ENCODE measurements around the gene MAGEA9B. TPM values are rescaled to one million over a fixed set of nuclear protein-coding genes. Genes with fewer than 3 reads are reported as not detected.
"Not testable (repeated sequence)": the region's sequence is repeated elsewhere in the genome, so short reads cannot be mapped to it uniquely, and the experiment has no call there.

Gene MAGEA9B
- total and polyA plus RNA-seq, 8 donors = not detected

DNA sequence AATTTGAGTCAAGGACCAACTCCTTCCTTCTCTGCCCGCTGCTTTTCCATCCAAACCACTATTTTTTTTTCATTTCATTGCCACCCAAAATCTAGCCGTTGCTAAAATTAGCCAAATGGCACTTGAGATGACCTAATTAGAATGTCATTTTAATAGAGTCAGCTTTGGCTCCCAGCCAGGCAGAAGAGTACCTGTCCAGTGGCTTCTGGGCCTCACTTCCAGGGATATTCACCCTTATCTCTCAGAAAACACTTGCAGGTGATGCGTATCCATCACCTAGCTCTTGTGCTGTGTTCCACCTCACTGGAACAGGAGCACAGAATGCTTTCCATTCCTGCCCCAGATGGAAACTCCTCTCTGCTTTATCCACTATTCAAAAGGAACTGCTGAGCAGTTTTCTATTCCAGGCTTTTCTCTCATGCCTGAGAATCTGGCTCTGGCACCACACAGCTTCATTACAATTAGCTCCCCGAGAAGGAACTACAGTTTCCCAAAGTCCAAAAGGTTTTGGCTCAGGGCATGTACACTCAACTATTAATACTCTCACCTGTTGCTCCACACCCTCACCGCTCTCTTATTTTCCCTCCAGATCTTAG, 18.5 kb downstream of the MAGEA9B start:
- Histone ChIP-seq H3K36me3 (no peaks in the 10 kb centered on the region), H3K27me3 (no peaks in the 10 kb centered on the region), H3K4me3 (no peak overlapping the region), H3K9me3 (peaks cover 0 to 3% (median 0%) of the 10 kb centered on the region in 4 donors), H3K27ac (no peak overlapping the region), H3K4me1 (no peaks in the 10 kb centered on the region)
- 77 to 95% (median 83%) methylated on average over 5 of the region's 5 CpGs; no CpG with 5 or more reads in 1 of the 5 donors for WGBS, 5 donors
- intact Hi-C loops (cut with DNase I; ENCODE audit: low total_unique reads) = no loop called here
- TF ChIP-seq POLR2A (IDR thresholded peaks at IDR 0.05) (no peak), POLR2AphosphoS5 (IDR thresholded peaks at IDR 0.05) (no peak)
- TF ChIP-seq, protein P1, sequence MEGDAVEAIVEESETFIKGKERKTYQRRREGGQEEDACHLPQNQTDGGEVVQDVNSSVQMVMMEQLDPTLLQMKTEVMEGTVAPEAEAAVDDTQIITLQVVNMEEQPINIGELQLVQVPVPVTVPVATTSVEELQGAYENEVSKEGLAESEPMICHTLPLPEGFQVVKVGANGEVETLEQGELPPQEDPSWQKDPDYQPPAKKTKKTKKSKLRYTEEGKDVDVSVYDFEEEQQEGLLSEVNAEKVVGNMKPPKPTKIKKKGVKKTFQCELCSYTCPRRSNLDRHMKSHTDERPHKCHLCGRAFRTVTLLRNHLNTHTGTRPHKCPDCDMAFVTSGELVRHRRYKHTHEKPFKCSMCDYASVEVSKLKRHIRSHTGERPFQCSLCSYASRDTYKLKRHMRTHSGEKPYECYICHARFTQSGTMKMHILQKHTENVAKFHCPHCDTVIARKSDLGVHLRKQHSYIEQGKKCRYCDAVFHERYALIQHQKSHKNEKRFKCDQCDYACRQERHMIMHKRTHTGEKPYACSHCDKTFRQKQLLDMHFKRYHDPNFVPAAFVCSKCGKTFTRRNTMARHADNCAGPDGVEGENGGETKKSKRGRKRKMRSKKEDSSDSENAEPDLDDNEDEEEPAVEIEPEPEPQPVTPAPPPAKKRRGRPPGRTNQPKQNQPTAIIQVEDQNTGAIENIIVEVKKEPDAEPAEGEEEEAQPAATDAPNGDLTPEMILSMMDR (IDR thresholded peaks at IDR 0.05) = no peak
- DNase-seq = no peak

DNA sequence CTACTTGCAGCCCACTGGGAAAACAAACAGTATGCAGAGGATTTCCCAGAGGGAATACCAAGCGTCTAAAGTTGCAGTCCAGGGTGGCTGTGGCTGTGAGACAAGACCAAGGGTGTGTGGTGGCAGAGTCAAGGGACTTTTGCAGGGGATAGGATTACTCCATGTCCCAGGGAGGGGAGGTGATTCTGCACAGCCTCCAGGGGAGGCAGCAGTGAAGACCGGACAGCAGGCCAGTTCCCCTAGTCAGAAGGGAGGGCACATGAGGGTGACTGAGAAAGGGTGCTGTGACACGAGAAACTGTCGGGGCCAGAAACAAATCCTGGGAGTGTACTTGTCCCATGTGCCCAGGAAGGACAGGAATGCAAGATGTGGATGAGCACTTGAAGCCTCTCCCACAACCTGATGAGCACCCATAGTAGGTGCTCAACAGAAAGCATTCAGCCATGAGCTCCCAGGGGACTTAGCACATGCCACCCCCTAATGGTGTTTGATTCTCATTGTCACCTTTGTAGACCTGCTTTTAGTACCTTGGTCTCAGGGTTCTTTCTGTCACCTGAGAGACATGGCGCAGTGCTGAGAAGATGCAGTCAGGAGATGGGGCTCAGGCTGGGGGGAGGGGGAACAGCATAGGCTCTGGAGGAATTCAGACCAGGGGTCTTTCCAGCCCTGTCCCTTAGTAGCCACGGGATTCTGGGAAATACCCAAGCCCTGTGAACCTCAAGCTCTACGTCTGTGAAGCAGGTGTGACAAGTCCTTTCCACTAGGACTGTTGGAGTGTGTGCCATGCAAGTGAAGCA, 19.4 kb downstream of the MAGEA9B start:
- H3K27ac ChIP-seq = no peak overlapping the region
- no peaks in the 10 kb centered on the region for H3K36me3 ChIP-seq
- H3K4me1 ChIP-seq = no peaks in the 10 kb centered on the region
- no peaks in the 10 kb centered on the region for H3K27me3 ChIP-seq
- no peak for DNase-seq
- 67 to 85% (median 70%) methylated on average over 4 to 7 of the region's 7 CpGs; no CpG with 5 or more reads in 1 of the 5 donors for WGBS, 5 donors
- peaks cover 0 to 3% (median 0%) of the 10 kb centered on the region in 4 donors for H3K9me3 ChIP-seq
- TF ChIP-seq EP300 (IDR thresholded peaks at IDR 0.05) (no peak), POLR2A (IDR thresholded peaks at IDR 0.05) (no peak), POLR2AphosphoS5 (IDR thresholded peaks at IDR 0.05) (no peak)
- TF ChIP-seq, protein P1 (IDR thresholded peaks at IDR 0.05) = no peak
- no peak overlapping the region for H3K4me3 ChIP-seq
- intact Hi-C loops (cut with DNase I; ENCODE audit: low total_unique reads) = no loop called here

DNA sequence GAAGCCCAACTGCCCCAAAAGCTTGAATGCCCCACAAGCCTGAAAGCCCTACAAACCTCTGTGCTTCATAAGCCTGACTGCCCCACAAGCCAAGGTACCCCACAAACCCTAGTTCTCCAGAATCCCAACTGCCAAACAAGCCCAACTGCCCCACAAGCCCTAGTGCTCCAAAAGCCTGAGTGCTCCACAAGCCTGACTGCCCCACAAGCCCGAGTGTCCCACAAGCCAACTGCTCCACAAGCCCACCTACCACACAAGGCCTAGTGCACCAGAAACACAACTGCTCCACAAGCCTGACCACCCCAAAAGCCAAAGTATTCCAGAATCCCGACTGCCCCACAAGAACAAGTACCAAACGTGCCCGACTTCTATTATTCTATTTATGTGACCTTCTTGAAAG, 23.9 kb downstream of the MAGEA9B start:
- no peaks in the 10 kb centered on the region for H3K36me3 ChIP-seq
- intact Hi-C loops (cut with DNase I; ENCODE audit: low total_unique reads) = no loop called here
- H3K27me3 ChIP-seq = no peaks in the 10 kb centered on the region
- peaks cover 0 to 3% (median 0%) of the 10 kb centered on the region in 4 donors for H3K9me3 ChIP-seq
- TF ChIP-seq, protein P1 (IDR thresholded peaks at IDR 0.05) = no peak
- TF ChIP-seq POLR2AphosphoS5 (IDR thresholded peaks at IDR 0.05) = no peak
- no peak for TF ChIP-seq POLR2A (IDR thresholded peaks at IDR 0.05)
- no peak for TF ChIP-seq EP300 (IDR thresholded peaks at IDR 0.05)
- H3K27ac ChIP-seq = no peak overlapping the region
- H3K4me1 ChIP-seq = no peaks in the 10 kb centered on the region
- WGBS, 5 donors = 80 to 91% (median 84%) methylated on average over 1 to 4 of the region's 4 CpGs
- DNase-seq = no peak
- no peak overlapping the region for H3K4me3 ChIP-seq

DNA sequence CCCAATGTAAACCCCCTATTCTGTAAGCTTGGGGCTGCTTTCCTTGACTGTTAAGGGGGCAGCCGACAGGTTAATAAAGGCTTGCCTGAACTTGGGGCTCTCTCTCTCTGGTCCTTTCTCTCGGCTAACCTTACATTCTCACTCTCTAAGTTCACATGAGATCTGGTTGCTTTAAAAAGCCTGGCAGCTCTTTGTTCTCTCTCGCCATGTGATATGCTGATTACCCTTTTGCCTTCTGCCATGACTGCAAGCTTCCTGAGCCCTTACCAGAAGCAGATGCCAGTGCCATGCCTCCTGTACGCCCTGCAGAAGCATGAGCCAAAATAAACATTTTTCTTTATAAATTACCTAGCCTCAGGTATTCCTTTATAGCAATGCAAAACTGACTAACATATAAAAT, 32.0 kb downstream of the MAGEA9B start:
- intact Hi-C loops (cut with DNase I; ENCODE audit: low total_unique reads); H3K27ac ChIP-seq; H3K9me3 ChIP-seq; H3K4me1 ChIP-seq; H3K36me3 ChIP-seq; H3K27me3 ChIP-seq; H3K4me3 ChIP-seq; DNase-seq: not testable (repeated sequence)
- no CpG with 5 or more reads among the region's 4 CpGs for WGBS, 5 donors

DNA sequence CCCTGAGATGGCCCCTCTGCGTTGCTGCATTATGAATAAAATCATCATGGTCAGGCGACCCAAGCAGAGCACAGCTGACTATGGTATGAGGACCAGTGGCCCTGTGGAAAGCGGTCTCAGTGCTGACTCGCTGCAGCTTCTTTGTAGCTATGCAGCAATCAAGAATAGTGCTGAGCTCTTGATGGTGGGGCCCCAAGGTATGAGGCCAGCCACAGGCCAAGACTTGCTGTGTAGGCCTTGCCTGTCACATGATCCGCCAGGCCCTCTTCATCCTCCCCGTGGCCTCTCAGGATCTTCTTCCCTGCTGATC, 35.4 kb downstream of the MAGEA9B start:
- H3K4me3 ChIP-seq; H3K4me1 ChIP-seq; H3K27ac ChIP-seq; H3K9me3 ChIP-seq; intact Hi-C loops (cut with DNase I; ENCODE audit: low total_unique reads); H3K27me3 ChIP-seq; DNase-seq; H3K36me3 ChIP-seq: not testable (repeated sequence)
- 100% methylated on average over 2 of the region's 6 CpGs; no CpG with 5 or more reads in 4 of the 5 donors for WGBS, 5 donors

DNA sequence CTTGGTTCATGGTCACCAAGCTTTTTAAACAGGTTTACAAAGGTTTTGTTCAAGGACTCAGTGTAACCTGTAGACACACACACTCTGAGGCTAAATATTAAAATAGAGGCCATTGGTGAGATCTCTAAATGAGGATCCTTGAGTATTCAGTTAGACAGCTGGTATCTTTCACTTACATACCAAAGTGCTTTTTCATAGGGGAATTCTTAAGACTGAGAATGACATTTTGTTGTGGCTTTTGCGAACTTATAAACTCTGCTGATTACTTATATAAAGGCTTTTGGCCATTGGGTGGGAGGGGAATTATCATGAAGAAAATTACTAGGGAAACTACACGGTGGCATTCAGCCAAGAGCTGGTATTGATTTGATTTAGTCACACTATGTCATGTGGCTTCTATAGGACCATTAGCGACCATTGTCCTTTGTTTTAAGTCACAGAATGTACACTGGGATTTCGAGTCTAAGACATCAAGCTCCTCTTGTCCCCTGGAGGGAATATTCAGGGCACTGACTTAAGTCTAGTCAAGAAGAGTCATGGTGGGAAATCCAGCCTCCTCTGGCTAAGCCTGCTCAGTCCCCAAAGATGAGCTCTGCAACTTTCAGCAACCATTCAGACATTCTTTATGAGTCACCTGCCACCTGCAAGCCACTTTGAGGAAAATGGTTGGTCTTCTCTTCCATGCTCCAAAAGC, 35.9 kb downstream of the MAGEA9B start:
- H3K9me3 ChIP-seq; H3K36me3 ChIP-seq; H3K4me1 ChIP-seq; H3K27me3 ChIP-seq; H3K27ac ChIP-seq; H3K4me3 ChIP-seq; intact Hi-C loops (cut with DNase I; ENCODE audit: low total_unique reads); DNase-seq: not testable (repeated sequence)
- WGBS, 5 donors = no CpG with 5 or more reads among the region's 4 CpGs

DNA sequence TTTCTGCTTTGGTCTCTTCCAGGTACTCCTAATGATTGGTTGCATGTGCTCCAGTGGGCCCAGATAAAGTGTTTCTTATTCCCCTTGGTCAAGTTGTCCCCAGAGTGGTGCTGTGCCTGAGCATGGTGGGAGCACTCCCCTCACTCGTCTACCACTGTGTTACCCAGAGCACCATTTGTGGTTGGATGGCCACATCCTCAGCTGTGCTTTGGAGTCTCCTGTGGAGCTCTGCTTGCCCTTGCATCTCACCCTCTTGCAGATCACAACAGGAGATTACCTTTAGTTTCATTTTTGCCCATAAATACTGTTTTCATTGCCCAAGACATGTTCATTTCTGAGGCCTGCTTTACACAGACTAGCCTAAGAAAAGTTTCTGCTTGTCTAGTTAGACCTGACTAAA, 36.8 kb downstream of the MAGEA9B start:
- intact Hi-C loops (cut with DNase I; ENCODE audit: low total_unique reads); H3K9me3 ChIP-seq; H3K27ac ChIP-seq; H3K36me3 ChIP-seq; H3K27me3 ChIP-seq; H3K4me1 ChIP-seq; DNase-seq; H3K4me3 ChIP-seq: not testable (repeated sequence)
- whole genome bisulfite sequencing, 5 donors = 100% methylated on average over 1 of the region's 1 CpG; no CpG with 5 or more reads in 2 of the 5 donors

DNA sequence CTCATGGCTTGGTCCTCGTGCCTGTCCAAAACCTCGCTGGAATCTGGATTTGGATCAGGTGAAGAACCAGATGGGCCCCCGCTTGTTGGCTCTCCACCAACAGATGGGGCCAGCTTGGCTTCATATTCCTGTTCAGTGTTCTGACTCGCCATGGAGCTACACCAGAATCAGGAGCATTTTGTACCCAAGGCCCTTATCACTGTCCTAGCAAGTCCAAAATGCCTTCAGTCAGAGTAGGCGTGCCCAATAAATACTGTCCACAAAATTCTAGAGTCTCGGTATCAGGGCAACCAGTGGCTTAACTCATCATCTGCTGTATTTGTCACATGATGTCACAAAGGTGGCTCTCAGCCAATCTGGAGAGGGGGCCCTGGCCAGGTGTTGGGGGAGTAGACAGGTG, 37.6 kb downstream of the MAGEA9B start, which contains the start of gene HSFX3:
HSFX3 (minus strand) TSS at position 224 of the 400 bp plus-strand sequence; CDS start at position 152, 72 bp downstream.
- intact Hi-C loops (cut with DNase I; ENCODE audit: low total_unique reads); H3K27me3 ChIP-seq; H3K9me3 ChIP-seq; H3K36me3 ChIP-seq; H3K4me1 ChIP-seq; DNase-seq; H3K27ac ChIP-seq; H3K4me3 ChIP-seq: not testable (repeated sequence)
- WGBS, 5 donors = 80 to 100% (median 100%) methylated on average over 1 of the region's 6 CpGs; no CpG with 5 or more reads in 2 of the 5 donors
